Vagina (tissue), 2 donors: ENCODE measurements around the gene COQ8A.

Experiments
- CTCF ChIP-seq, 3 experiments: fragments of 450-650 bp in 2 of 3; fragments of 200-600 bp in 1 of 3; sonication (generic) in 1 of 3; IDR thresholded peaks; one replicate each; pipeline ENCODE4 v1.5.1; 2017 to 2019; ENCODE audit warnings: antibody characterized with exemption in 3 of 3, mild to moderate bottlenecking in 2 of 3, moderate library complexity in 2 of 3
- POLR2A ChIP-seq, 2 donors: fragments of 450-650 bp; IDR thresholded peaks; one replicate each; pipeline ENCODE4 v1.6.1; 2017; ENCODE audit warnings: antibody characterized with exemption in 2 of 2, mild to moderate bottlenecking in 2 of 2, moderate library complexity in 2 of 2

GRCh38 chr1:226990133-226990716 lies 50.1 kb downstream of the COQ8A start:
- TF ChIP-seq CTCF (IDR thresholded peaks at IDR 0.05): no peak
- TF ChIP-seq POLR2A (IDR thresholded peaks at IDR 0.05): no peak
